HepG2 (cell line): ENCODE measurements around the gene HSD17B2. TPM values are rescaled to one million over a fixed set of nuclear protein-coding genes. Genes with fewer than 3 reads are reported as not detected.

Experiments used
- AKAP8 ChIP-seq: sonication (generic); formaldehyde crosslinking; IDR thresholded peaks from 2 replicates; pipeline ENCODE4 v1.5.1; 2020; ENCODE audit warnings: mild to moderate bottlenecking, missing genetic modification reagents
- FOSL2 ChIP-seq: sonication (generic); formaldehyde crosslinking; IDR thresholded peaks from 2 replicates; pipeline ENCODE4 v1.4.0; 2020; ENCODE audit warnings: missing genetic modification reagents
- GPN1 ChIP-seq: sonication (generic); formaldehyde crosslinking; IDR thresholded peaks from 2 replicates; pipeline ENCODE4 v1.5.1; 2020; ENCODE audit warnings: missing genetic modification reagents, borderline replicate concordance
- HNRNPLL ChIP-seq: fragments of 200-400 bp; formaldehyde crosslinking; IDR thresholded peaks from 2 replicates; pipeline ENCODE4 v1.6.1; 2017; ENCODE audit warnings: mild to moderate bottlenecking, low read depth, low read length; ENCODE audit not compliant: poor library complexity, severe bottlenecking
- MBD4 ChIP-seq: IDR thresholded peaks from 2 replicates; pipeline ENCODE4 v1.6.1; 2012; ENCODE audit warnings: low read length, inconsistent platforms, borderline replicate concordance
- PBX3 ChIP-seq: sonication (generic); formaldehyde crosslinking; IDR thresholded peaks from 2 replicates; pipeline ENCODE4 v1.8.1; 2023; ENCODE audit warnings: missing genetic modification reagents, inconsistent platforms, borderline replicate concordance
- PITX1 ChIP-seq: sonication (generic); formaldehyde crosslinking; IDR thresholded peaks from 2 replicates; pipeline ENCODE4 v1.5.1; 2020; ENCODE audit warnings: mild to moderate bottlenecking, missing genetic modification reagents
- POLR2AphosphoS2 ChIP-seq: IDR thresholded peaks from 2 replicates; pipeline ENCODE4 v1.6.1; 2011; ENCODE audit warnings: low read depth, low read length, improper control_type of control experiment
- PTBP1 ChIP-seq: fragments of 200-400 bp; formaldehyde crosslinking; IDR thresholded peaks from 2 replicates; pipeline ENCODE4 v1.6.1; 2018; ENCODE audit warnings: low read length, low read depth; ENCODE audit not compliant: poor library complexity, severe bottlenecking
- RFXANK ChIP-seq: IDR thresholded peaks from 2 replicates; pipeline ENCODE4 v1.6.1; 2016
- RXRB ChIP-seq: IDR thresholded peaks from 2 replicates; pipeline ENCODE4 v1.6.1; 2016; ENCODE audit warnings: borderline replicate concordance, missing genetic modification reagents, missing compliant biosample characterization
- SAFB2 ChIP-seq: sonication (generic); formaldehyde crosslinking; IDR thresholded peaks from 2 replicates; pipeline ENCODE4 v1.5.1; 2020; ENCODE audit warnings: missing genetic modification reagents, low read depth, mild to moderate bottlenecking, borderline replicate concordance
- SNAPC5 ChIP-seq: sonication (generic); formaldehyde crosslinking; IDR thresholded peaks from 2 replicates; pipeline ENCODE4 v1.8.1; 2023; ENCODE audit warnings: mild to moderate bottlenecking, missing genetic modification reagents, borderline replicate concordance
- SRSF9 ChIP-seq: fragments of 200-400 bp; formaldehyde crosslinking; IDR thresholded peaks from 2 replicates; pipeline ENCODE4 v1.6.1; 2018; ENCODE audit warnings: borderline replicate concordance, mild to moderate bottlenecking, low read depth, low read length; ENCODE audit not compliant: insufficient read depth, poor library complexity, severe bottlenecking
- ZBTB1 ChIP-seq: sonication (generic); formaldehyde crosslinking; IDR thresholded peaks from 2 replicates; pipeline ENCODE4 v1.4.0; 2020; ENCODE audit warnings: missing genetic modification reagents, borderline replicate concordance
- ZC3H4 ChIP-seq: sonication (generic); formaldehyde crosslinking; IDR thresholded peaks from 2 replicates; pipeline ENCODE4 v1.4.0; 2020; ENCODE audit warnings: missing genetic modification reagents, borderline replicate concordance
- ZFAT ChIP-seq: sonication (generic); formaldehyde crosslinking; conservative IDR thresholded peaks from 2 replicates; pipeline ENCODE4 v1.8.1; 2023; ENCODE audit warnings: missing genetic modification reagents, inconsistent platforms
- ZNF160 ChIP-seq: sonication (generic); formaldehyde crosslinking; IDR thresholded peaks from 2 replicates; pipeline ENCODE4 v1.8.0; 2022; ENCODE audit warnings: mild to moderate bottlenecking, inconsistent platforms, missing genetic modification reagents
- ZNF224 ChIP-seq: sonication (generic); formaldehyde crosslinking; IDR thresholded peaks from 2 replicates; pipeline ENCODE4 v1.5.0; 2020; ENCODE audit warnings: mild to moderate bottlenecking, missing genetic modification reagents
- ZNF256 ChIP-seq: sonication (generic); formaldehyde crosslinking; conservative IDR thresholded peaks from 2 replicates; pipeline ENCODE4 v1.4.0; 2020; ENCODE audit warnings: missing genetic modification reagents
- ZNF326 ChIP-seq: sonication (generic); formaldehyde crosslinking; IDR thresholded peaks from 2 replicates; pipeline ENCODE4 v1.4.0; 2020; ENCODE audit warnings: missing genetic modification reagents, borderline replicate concordance
- ZNF572 ChIP-seq: sonication (generic); formaldehyde crosslinking; IDR thresholded peaks from 2 replicates; pipeline ENCODE4 v1.5.1; 2020; ENCODE audit warnings: mild to moderate bottlenecking, missing genetic modification reagents
- ZNF652 ChIP-seq: IDR thresholded peaks from 2 replicates; pipeline ENCODE4 v1.6.1; 2016; ENCODE audit warnings: low read depth, borderline replicate concordance
- ZNF768 ChIP-seq: sonication (generic); formaldehyde crosslinking; IDR thresholded peaks from 2 replicates; pipeline ENCODE4 v1.4.0; 2020; ENCODE audit warnings: missing genetic modification reagents
- ZNF776 ChIP-seq: sonication (generic); formaldehyde crosslinking; IDR thresholded peaks from 2 replicates; pipeline ENCODE4 v1.4.0; 2020; ENCODE audit warnings: mild to moderate bottlenecking, missing genetic modification reagents
- ZNF83 ChIP-seq: sonication (generic); formaldehyde crosslinking; IDR thresholded peaks from 2 replicates; pipeline ENCODE4 v1.4.0; 2020; ENCODE audit warnings: missing genetic modification reagents, mild to moderate bottlenecking, borderline replicate concordance
- ZNF839 ChIP-seq: sonication (generic); formaldehyde crosslinking; IDR thresholded peaks from 2 replicates; pipeline ENCODE4 v1.4.0; 2020; ENCODE audit warnings: missing genetic modification reagents, mild to moderate bottlenecking, borderline replicate concordance
- polyA plus RNA-seq, 8 experiments: library from polyadenylated mRNA; depleted of rRNA in 3 of 8; stranded (reverse) in 7 of 8; unstranded in 1 of 8; fragments of >200 nt; fragmentation: Illumina TruSeq in 4 of 8; extraction: Trizol in 4 of 8; gene quantifications; 2 replicates each; pipeline versions ENCODE4 v1.2.1 to v1.2.3, GENCODE V29; 2011 to 2016; ENCODE audit warnings: low read depth in 4 of 8, missing spikeins in 1 of 8, mixed read lengths in 1 of 8; ENCODE audit not compliant: insufficient read depth in 1 of 8
- total RNA-seq, 5 experiments: library from RNA; depleted of rRNA; stranded (reverse); fragments of >200 nt; fragmentation: Illumina TruSeq; extraction: Trizol; gene quantifications; 2 replicates each; pipeline ENCODE4 v1.2.3, GENCODE V29; 2016; ENCODE audit warnings: low read depth in 1 of 5
- TF ChIP-seq, protein P1 (sequence below): sonication (generic); formaldehyde crosslinking; IDR thresholded peaks from 2 replicates; pipeline ENCODE4 v1.5.1; 2020; ENCODE audit warnings: missing genetic modification reagents, mild to moderate bottlenecking, borderline replicate concordance

HSD17B2 gene
- total and polyA plus RNA-seq, 2 of the 13 experiments (the other 11 are each of a cell fraction or from before 2014, with no cell fraction given), result 26.3 to 69.3 TPM

GRCh38 chr16:82055728-82056549 lies 20.9 kb downstream of the HSD17B2 start (continued):
- no peak for TF ChIP-seq ZC3H4
- no peak for TF ChIP-seq GPN1
- no peak for TF ChIP-seq ZNF768 (CRISPR knock-in tag)
- TF ChIP-seq PITX1 (CRISPR knock-in tag), result peak; percentile 58; the same call in 1 of the 2 replicates
- no peak for TF ChIP-seq HNRNPLL
- TF ChIP-seq ZNF326 (CRISPR knock-in tag), result no peak
- no peak for TF ChIP-seq ZNF160 (CRISPR knock-in tag)
- TF ChIP-seq ZNF572 (CRISPR knock-in tag), result no peak
- no peak for TF ChIP-seq ZNF839 (CRISPR knock-in tag)
- TF ChIP-seq AKAP8 (CRISPR knock-in tag), result no peak
- TF ChIP-seq PTBP1, result no peak
- no peak for TF ChIP-seq PBX3 (CRISPR knock-in tag)
- no peak for TF ChIP-seq ZBTB1 (CRISPR knock-in tag)
- TF ChIP-seq RFXANK (CRISPR knock-in tag), result no peak
- TF ChIP-seq FOSL2, result no peak
- TF ChIP-seq ZNF652 (CRISPR knock-in tag), result no peak
- no peak for TF ChIP-seq SAFB2 (CRISPR knock-in tag)
- TF ChIP-seq, protein P1, sequence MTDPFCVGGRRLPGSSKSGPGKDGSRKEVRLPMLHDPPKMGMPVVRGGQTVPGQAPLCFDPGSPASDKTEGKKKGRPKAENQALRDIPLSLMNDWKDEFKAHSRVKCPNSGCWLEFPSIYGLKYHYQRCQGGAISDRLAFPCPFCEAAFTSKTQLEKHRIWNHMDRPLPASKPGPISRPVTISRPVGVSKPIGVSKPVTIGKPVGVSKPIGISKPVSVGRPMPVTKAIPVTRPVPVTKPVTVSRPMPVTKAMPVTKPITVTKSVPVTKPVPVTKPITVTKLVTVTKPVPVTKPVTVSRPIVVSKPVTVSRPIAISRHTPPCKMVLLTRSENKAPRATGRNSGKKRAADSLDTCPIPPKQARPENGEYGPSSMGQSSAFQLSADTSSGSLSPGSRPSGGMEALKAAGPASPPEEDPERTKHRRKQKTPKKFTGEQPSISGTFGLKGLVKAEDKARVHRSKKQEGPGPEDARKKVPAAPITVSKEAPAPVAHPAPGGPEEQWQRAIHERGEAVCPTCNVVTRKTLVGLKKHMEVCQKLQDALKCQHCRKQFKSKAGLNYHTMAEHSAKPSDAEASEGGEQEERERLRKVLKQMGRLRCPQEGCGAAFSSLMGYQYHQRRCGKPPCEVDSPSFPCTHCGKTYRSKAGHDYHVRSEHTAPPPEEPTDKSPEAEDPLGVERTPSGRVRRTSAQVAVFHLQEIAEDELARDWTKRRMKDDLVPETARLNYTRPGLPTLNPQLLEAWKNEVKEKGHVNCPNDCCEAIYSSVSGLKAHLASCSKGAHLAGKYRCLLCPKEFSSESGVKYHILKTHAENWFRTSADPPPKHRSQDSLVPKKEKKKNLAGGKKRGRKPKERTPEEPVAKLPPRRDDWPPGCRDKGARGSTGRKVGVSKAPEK (CRISPR knock-in tag), result 0 out of 2 replicates have a peak, but pooled peaks have one; percentile 18
- no peak for TF ChIP-seq POLR2AphosphoS2
- no peak for TF ChIP-seq ZNF83 (CRISPR knock-in tag)
- no peak for TF ChIP-seq ZNF776 (CRISPR knock-in tag)
- no peak for TF ChIP-seq ZNF256 (CRISPR knock-in tag)
- TF ChIP-seq SRSF9, result no peak
- no peak for TF ChIP-seq ZNF224
- TF ChIP-seq RXRB (CRISPR knock-in tag), result peak; percentile 79
- no peak for TF ChIP-seq ZFAT (CRISPR knock-in tag)
- no peak for TF ChIP-seq SNAPC5 (CRISPR knock-in tag)
- TF ChIP-seq MBD4, result no peak
